NCI-H2171 treated with DMSO at 0.1 percent for 48 hours (cell line): ENCODE data around the gene ITGB2.
A peak's percentile ranks its signal among the peaks of the same experiment; 100 is the strongest.

Experiments used
- DNase-seq: peaks from one replicate; lab custom pipeline; 2025; lab: John Stamatoyannopoulos, UW

The ITGB2 gene

DNA sequence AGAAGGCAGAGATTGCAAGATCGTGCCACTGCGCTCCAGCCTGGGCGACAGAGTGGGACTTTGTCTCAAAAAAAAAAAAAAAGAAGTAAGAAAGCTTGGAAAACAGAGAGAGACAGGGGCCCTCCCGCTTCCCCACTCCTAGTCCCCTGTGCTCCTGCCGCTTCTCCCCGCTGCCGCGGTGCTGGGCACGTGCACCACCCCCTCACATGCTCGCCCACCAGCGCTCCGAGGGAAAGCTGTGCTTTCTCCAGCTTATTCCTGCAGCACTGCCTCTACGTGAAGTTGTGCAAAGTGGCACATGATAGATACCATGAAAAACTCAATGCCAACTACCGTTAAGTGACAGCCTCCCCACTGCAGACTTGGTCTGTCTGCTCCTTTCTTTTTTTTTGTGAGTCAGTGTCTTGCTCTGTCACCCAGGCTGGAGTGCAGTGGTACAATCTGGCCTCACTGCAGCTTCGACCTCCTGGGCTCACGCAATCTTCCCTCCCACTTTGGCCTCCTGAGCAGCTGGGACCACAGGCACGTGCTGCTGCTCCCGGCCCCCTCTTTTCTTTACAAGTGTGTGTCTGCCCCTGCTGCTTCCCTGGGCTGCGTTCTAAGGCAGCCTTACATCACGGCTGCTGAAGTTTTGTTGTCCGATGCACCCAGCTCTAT is 34.6 kb upstream of the ITGB2 start:
- DNase-seq: peak; percentile 49

DNA sequence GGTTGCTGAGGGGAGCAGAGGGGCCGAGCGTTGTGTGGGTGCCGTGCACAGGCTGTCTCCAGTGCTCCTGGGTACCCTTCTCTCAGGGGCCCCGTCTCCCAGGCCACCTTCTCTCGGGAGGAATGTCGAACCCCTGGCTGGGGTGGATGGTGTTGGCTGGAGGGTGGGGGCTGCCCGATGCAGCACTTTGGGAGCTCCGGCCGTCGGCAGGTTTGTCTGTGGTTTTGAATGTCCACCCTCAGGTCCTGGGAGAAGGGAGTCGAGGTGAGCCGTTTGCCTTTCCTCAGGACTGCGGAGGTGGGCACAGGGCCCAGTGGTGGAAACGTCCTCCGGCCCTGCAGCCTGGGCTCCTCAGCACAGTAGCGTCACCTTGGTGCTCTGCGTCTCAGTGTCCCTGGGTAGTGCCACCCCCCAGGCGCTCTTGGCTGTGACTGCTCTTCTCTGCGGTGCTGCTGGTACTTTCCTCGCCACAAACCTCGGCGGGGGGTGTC is 33.6 kb upstream of the ITGB2 start:
- no peak for DNase-seq

DNA sequence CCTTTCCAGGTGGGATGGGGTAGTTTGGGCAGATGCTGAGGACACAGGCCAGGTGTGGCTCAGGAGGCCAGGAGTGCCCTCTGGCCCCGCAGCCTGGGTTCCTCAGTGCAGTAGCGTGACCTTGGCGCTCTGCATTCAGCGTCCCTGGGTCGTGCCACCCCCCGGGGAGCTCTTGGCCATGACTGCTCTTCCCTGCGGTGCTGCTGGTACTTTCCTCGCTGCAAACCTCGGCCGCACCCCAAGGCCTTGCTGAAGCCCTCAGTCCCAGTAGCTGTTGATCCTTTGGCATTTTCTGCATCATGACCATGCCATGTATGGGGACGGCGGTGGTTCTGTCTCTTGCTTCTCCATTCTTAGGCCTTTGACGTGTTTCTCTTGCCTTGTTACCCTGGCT is 32.9 kb upstream of the ITGB2 start:
- no peak for DNase-seq

DNA sequence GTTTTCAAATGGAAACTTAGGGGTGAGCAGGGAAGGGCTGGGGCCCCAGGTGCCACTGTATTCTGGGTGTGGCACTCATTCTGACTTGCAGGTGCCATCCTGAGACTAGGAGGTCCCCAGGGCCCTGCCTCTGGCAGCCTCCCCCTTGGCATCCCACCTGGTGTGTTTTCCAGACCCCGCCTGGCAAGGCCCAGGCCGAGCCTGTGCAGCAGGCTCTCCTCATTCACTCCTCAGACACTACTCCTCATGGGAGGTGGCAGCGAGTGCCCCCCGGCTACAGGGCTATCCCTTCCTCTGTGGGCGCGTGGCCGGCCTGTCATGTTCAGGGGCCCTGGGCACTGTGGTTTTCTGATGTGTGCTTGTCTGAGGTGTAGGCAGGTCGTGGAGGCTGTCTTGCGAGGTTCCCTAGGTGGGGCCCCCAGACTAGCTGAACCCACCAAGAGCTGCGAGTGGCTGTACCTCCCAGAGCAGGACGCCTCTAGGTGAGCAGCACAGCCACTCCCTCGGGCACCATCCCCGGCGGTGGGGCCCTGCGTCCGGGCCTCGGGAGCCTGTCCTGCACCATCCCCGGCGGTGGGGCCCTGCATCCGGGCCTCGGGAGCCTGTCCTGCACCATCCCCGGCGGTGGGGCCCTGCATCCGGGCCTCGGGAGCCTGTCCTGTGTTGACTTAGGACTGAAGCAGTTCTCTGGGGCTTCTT is 32.4 kb upstream of the ITGB2 start:
- DNase-seq: peak; percentile 87

DNA sequence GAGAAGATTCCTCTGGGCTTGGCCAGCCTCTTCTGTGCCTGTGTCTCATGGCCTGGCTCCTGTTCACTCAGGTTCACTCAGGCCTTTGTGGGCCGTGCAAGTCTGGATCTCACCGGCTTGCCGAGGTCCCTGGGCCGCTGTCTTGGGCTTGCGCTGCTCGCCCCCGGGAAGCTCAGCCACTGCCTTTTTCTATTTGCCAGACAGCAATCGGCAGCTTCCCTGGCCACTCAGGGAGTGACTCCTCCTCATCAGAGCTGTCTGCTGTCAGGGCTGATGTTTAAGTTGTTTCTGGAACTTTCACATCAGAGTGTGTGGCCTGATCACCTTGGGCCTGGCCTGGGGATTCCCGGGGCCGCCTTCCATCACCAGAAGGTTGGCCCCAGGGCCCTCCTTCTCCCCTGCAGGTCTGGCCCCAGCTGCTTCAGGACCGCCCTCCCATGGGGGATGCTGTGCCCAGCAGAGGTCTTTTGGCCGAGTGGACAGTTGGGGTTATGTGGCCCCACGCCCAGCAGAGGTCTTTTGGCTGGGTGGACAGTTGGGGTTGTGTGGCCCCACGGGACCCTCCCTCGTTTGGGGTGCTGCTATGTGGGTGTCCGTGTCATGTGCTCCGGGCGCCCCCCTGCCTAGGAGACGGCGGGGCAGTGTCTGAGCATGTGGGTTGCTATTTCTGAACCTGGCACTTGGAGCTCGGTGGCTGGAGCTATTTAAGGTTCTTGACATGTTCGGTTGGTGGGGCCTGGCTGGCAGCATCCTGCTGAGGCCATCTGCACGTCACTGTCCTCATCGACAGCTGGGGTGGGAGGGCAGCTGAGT is 31.6 kb upstream of the ITGB2 start:
- DNase-seq: no peak

DNA sequence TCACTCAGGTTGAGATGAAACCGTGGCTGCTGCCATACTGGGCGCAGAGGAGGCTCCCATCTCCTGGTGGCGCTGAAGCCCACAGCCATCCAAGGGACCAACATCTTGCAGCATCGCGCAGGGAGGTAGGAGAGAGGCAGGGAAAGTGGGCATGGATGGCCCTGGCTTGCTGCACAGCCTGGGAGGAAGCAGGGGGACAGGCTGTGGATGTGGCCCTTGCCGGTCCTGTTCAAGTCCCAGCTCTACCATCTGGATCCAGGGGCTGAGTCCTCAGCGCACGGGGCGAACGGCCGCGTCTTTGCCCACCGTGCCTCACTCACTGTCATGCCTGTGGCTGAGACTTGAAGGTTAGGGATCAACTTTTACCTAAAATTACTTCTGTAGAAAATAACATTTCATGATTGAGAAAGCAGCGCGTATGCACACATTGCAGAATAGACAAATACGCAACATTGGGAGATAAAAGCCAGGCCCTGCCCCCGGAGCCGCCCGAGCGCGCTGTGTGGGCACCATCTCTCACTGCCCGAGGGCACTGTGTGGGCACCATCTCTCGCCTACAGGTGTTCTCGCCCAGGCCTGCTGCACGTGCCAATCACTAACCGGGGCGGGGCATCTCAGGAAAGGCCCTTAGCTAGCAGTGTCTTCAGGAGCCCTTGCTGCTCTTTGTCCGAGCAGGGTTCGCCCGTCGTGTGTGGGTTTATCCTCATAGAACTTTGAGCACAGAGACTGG is 30.7 kb upstream of the ITGB2 start:
- no peak for DNase-seq

DNA sequence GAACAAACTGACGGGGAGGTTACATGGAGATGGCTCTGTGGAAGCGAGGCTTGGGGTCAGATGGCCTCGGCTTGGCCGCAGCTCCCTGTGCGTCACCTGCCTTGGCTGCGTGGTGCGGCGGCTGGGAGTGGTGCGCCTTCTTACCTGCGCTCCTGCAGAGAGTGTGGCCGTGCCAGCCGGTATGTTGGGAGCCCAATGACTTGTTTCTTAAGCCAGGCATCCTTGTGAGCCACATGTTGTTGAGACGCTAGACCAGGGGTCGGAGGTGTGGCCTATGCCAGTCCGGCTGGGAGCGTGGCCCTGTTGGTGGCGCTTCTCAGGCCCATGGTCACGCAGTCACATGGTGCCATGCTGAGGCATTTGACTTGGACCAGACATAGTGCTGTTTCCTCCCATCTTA is 29.7 kb upstream of the ITGB2 start:
- DNase-seq: no peak

DNA sequence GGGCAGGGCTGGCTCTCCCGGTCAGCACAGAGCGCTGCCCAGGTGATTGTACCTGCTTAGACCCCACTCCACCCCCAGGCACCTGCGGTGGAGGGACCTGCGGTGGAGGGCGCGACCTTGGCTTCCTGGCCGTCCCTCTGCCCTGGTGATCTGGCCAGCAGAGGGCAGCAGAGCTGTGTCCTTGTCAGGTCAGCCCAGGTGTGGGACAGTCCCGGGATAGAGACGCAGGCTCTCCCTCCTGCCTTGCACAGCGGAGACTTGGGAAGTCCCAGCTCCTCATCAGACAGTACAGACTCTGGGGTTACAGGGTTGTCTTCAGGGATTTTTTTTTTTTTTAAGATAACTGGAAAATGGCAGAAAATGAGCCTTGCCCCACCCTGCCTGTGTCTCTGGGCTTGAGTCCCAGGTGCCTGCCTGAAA is 29.1 kb upstream of the ITGB2 start:
- DNase-seq: peak; percentile 39

DNA sequence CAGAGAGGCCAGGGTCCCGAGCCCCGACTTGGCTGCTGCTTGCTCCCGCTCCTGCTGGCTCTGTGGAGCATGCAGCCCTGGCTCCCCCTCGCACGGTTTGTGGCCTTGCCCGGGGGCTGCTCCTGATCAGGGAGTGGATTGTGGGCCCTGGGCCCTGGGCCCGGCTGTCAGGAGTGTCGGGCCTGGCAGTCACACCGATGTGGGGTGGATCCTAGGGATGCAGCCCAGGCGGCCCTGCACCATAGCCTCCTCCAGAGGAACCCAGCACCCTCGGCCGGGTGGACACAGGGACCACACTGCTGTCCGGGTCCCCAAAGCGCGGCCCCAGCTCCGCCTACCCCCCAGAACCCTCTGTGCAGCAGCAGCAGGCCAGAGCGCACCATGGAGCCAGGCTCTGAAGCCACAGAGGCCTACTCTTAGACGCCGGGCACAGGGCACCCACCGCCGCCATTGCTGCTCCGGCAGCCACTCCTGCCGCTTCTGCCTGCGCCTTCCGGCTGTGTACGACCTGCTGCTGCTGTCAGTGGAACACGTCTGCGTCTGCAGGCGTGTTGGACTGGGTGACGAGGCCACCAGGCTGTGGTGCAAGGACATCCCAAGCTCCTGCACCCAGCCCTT is 28.6 kb upstream of the ITGB2 start:
- no peak for DNase-seq

DNA sequence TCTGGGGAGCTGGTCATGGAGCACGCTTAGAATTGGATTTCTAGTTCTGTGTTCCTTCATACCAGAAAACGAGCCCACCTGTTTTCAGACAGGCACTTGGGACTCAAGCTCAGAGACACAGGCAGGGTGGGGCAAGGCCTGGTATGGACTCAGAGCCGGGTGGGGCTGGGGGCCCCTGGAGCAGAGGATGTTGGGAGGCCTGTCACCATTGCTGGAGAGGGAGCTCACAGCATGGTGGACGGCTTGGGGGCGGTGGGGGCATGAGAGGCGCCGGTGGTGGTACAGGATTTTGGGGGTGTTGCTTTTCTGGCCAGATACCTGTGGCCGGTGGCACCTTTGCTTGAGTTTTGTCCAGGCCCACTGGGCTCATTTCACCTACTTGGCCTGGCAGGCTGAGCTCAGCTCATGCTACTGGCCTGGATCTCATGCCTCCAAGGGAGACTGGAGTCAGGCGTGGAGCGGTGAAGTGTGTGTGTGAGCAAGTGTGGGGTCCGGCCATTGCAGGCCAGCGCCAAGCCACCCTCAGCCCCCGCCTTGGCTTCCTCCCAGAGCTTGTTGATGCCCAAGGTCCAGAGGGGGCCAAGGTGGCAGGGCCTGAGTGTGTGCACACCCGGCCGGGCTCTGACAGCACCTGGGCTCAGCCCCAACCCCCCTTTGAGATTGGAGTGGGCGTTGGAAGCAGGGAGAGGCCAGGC is 27.9 kb upstream of the ITGB2 start:
- no peak for DNase-seq

DNA sequence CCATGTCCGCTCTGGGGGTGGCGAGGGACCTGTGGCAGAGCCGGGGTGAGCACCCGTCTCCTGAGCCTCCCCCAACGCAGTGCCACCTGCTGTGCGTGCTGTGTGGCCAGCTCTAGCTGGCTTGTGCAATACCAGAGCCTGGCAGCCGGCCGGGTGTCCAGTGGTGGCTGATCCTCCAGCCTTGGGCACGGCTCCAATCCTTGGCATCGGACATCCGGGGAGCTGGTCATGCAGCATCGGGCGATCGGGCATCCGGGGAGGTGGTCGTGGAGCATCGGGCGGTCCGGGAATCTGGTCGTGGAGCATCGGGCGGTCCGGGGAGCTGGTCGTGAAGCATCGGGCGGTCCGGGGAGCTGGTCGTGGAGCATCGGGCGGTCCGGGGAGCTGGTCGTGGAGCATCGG is 27.2 kb upstream of the ITGB2 start:
- no peak for DNase-seq

DNA sequence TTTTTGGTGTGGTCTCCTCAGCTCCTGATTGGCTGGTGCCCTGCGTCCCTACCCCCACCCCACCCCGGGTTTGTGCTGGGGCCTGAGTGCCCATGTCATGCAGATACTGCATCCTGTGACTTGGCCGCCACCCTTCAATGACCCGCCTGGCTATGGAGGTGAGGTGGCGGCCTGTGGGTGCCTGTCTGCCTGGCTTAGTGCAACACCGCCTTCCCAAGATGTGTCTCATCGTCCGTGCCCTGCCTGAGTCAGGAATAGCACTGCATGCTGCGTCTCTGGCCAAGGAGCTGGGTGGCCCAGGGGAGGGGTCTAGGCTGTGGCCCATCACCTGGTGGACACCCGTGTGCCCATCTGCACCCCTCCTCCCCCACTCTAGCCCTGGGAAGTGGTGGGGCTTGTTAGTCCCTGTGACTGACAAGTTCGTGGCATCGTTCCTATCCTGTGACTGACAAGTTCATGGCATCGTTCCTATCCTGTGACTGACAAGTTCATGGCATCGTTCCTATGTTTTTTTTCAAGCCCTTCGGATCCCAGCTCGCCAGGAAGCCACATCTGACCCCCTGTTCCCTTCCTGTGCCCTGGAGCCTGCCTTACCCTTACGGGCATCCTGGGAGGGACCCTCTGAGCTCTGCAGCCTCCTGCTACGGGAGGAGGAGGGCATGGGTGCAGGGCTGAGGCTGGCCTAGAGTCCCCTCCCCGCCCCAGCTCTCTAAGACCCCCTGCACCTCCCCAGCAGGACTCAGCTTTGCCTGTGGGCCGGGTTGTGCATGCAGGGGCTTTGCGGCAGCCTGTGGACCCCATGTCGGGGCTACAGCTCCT is 26.6 kb upstream of the ITGB2 start:
- no peak for DNase-seq

DNA sequence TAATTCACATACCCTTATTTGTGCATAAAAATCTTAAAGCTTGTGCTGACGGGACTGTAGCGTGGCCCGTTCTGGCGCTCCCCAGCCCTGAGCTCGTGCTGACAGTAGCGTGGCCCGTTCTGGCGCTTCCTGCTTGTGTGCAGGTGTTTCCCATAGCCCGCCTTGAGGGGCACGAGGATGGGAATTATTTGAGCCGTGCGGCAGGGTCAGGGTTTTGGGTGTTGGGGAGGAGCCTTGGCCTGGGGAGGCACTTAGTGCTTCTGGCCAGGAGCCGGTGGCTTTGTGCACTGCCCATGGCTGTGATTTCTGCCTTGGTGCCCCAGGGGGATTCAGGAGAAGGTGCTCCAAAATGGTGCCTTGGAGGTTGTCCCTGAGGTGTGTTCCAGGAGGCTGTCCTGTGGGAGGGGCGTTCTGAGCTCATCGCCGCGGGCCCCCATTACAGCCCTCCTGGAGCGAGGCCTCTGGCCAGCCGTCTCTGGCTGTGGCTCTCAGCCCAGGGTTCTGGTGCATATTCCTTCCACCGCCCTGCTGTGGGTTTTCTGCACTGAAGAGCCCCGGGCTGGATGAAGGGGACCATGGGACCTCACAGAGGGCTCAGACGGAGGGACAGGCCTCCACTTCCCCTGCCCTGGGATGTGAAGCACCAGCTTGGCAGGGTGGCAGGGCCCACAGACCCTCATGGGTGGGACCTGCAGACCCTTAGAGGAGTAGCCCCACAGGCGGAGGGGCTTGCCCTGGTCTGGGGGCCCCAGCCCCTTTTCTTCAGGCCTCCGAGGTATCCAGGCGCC is 25.7 kb upstream of the ITGB2 start:
- DNase-seq: no peak

DNA sequence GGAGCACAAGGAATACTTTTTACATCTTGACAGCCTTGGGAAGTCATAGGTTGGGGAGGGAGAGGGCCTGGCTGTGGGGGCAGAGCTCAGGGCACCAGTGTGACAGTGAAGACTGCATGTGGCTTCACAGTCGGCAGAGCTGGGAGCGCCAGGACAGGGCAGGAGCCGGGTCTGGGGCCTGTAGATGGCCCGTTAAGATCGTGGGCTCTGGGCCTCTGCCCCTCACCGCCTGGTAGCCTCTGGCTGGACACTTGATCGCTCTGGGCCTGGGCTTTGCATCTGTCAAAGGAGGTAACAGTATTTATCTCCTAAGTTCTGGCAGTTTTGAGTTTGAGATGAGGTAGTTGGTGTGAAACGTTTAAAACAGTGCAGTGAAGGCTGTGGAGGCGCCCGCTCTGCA is 23.9 kb upstream of the ITGB2 start:
- no peak for DNase-seq

DNA sequence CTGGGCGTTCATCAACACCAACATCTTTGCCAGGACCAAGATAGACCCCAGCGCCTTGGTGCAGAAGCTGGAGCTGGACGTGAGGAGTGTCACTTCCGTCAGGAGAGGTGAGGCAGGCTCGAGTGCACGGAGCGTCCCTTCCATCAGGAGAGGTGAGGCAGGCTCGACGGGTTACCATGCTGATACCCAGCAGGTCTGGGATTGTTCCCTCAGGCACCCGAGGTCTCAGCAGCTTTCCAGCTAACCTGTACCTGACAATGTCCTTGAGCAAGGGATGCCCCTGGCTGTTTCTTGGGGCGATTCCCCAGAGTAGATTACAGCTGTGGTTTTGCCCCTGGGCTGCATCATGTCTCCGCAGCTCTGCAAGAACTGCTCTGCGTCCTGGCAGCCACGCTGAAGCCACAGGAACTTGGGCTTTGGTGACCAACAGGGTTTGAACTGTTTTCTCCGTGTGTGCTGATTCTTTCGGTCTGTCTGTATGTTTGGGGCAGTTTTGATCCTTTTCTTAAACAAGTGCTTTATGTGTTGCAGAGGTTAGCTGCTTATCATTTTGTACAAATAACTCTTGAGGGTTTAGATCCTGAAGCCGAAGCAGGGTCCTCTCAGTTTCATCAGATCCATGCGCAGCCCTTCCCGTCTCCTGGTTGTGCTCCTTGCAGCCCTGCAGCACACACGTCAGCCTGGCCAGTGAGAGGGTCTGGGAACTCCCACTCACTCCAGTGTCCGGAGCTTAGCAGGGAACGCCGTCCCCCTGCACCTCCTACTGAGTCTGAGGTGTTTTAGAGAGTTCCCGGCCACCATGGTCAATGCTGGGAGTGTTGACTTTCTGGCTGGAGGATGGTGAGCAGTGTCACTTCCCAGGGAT is 23.2 kb upstream of the ITGB2 start:
- DNase-seq: no peak

DNA sequence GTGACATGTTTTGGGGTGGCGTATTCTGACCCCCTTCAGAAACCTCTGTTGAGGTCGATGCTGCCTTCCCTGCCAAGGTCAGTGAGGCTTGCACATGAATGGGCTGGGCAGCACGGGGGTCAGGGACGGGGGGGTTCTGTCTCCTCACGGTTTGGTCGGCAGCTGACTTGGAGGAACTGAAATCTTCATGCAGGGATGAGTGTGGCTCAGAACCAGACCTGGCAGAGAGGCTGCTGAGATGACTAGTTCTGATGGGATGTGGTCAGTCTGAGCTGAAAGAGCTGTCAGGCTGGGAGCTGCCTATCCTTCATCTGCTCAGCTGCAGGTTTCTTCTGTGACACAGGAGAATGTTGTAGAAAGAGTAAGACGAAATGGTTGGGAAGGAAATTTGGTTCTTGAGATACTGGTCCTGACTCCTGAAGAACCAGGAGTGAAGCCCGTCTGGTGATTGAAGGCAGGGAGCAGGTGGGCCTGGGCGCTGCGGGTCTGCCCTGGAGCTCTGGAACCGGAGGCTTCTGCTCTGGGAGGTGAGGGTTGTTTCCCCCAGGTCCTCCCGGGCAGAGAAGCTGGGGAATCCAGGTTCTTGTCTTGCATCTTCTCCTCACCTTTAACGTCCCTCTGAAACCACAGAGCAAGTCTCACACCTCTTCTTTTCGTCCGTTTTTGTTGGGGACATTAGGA is 22.4 kb upstream of the ITGB2 start:
- DNase-seq: no peak

DNA sequence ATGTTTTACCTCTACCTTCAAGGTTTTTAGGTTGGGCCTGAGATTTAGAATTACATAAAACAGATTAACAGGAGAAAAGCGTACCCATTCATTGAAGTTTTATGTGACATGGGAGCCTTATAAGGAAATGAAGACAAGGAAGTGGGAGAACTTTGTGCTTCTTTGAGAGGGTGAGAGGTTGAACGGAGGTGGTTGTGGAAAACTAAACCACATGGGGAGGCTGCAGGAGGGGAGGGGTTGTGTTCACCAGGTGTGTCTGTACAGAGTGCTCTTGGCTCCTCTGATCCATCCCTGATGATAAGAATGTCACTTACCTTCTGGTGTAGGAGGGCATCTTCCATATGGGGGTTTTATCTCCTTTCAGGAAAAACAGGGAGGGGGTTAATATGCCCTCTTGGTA is 21.9 kb upstream of the ITGB2 start:
- DNase-seq: no peak

DNA sequence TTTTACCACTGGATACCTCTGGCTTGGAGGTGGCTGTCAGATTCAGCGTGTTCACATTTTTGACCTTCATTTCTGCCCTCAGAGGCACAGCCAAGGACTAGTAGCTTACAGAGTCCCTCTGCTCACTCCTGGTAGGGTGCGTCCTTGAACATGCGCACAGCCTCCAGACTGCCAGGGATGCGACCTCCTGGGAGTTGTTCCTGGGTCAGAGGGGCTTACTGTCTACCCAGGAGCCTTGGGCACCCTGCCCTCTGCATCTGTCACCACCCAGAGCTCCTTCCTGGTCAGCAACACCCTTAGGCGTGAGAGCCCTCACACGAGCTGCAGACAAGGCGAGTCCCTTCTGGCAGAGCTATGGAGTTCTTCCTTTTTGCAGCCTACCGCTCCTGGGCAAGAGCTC is 20.9 kb upstream of the ITGB2 start:
- DNase-seq: no peak
